GM10266 (cell line): ENCODE data around the gene SLPI.
A peak's percentile ranks its signal among the peaks of the same experiment; 100 is the strongest.

Source experiments
- DNase-seq: peaks from one replicate; pipeline ENCODE4 v3.0.0; 2012; ENCODE audit errors: extremely low spot score
- TF ChIP-seq, protein P1 (sequence below): IDR thresholded peaks from 2 replicates; pipeline ENCODE4 v1.5.1; 2012; ENCODE audit warnings: mild to moderate bottlenecking, low read depth; ENCODE audit not compliant: control insufficient read depth, insufficient read depth; ENCODE audit errors: missing control alignments

The SLPI gene

DNA sequence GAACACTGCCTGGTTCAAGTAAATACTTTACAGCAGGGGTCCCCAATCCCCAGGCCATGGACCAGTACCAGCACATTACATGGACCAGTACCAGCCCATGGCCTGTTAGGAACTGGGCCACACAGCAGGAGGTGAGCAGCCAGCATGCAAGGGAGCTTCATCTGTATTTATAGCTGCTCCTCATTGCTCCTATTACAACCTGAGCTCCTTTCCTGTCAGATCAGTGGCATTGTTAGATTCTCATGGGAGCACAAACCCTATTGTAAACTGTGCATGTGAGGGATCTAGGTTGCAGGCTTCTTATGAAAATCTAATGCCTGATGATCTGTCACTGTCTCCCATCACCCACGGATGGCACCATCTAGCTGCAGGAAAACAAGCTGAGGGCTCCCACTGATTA is 40.3 kb upstream of the SLPI start:
- TF ChIP-seq, protein P1, sequence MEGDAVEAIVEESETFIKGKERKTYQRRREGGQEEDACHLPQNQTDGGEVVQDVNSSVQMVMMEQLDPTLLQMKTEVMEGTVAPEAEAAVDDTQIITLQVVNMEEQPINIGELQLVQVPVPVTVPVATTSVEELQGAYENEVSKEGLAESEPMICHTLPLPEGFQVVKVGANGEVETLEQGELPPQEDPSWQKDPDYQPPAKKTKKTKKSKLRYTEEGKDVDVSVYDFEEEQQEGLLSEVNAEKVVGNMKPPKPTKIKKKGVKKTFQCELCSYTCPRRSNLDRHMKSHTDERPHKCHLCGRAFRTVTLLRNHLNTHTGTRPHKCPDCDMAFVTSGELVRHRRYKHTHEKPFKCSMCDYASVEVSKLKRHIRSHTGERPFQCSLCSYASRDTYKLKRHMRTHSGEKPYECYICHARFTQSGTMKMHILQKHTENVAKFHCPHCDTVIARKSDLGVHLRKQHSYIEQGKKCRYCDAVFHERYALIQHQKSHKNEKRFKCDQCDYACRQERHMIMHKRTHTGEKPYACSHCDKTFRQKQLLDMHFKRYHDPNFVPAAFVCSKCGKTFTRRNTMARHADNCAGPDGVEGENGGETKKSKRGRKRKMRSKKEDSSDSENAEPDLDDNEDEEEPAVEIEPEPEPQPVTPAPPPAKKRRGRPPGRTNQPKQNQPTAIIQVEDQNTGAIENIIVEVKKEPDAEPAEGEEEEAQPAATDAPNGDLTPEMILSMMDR, result no peak

DNA sequence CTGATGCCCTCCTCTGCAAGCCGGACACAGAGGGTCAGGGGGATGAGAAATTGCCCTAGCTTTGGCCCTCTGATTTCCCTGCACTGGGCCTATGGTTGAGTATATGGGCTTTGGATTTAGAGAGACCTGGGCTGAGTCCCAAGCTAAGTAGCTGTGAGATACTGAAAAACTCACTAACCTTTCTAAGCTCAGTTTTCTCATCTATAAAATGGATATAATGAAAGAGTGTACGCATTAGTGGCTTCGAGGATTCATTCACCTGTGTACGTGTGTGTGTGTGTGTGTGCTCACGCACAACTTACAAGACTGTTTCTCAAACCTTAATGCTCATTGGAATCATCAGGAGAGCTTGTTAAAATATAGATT is 39.6 kb upstream of the SLPI start:
- no peak for DNase-seq
- TF ChIP-seq, protein P1, result no peak

More for the DNA sequence above, 40.3 kb upstream of the SLPI start:
- no peak for DNase-seq

DNA sequence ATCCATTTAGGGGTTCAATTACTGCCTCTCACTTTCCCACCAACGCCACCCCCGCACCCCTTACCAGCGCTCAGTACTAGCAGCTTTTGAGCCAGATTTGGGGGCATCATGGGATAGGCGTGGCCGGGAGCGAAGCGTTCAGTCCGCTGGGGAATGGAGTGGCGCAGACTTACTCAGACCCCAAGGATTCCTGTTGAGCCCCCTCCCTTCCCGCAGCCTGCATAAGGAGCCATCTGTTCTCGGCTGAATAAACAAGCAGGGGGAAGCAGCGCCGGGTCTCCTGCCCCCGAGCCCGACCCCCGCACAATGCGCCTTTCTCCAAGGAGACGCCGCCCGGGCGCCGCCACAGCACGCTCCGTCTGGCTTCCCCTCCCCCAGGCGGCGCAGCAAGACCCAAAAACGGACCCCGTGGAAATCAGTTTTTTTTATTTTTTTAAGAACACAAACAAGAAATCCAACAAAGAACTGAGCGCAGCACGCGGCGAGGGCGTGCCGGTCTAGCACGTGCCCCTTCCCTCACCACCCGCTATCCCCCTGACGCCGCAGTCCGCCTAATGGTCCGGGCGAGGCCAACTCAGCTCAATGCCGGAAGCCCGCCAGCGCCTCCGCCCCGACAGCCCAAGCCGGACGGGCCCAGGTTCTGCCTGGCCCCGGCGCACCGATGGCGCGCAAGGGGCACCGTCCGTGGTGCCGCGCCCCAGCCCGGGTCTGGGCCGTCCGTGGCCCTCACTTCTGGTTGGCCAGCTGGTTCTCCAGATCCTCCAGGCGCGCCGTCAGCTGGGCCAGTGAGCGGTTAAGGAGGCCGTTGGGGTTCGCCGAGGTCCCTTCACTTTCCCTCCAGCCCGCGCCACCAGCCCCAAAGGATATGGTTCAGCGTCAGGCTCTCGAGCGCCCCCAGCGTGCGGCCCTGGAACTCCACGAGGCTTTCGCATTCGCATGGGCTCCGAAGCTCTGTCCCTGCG is 39.0 kb upstream of the SLPI start:
- TF ChIP-seq, protein P1, result peak; percentile 87
- DNase-seq, result peak; percentile 90

DNA sequence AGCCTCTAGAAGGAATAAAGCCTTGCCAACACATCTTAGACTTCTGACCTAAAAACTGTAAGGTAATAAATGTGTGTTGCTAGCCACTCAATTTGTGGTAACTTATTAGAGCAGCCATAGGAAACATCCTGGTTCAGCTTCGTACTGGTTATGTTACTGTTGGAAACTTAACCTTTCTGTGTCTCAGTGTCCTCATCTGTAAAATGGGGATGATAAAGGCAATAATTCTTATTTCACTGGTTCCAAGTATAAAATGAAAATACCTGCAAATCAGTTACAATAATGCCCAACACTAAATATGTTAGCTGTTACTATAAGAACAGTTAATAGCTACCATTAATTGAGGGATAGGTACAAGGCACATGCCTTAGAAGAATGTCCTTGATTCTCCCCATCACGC is 38.0 kb upstream of the SLPI start:
- DNase-seq, result no peak
- TF ChIP-seq, protein P1, result no peak

DNA sequence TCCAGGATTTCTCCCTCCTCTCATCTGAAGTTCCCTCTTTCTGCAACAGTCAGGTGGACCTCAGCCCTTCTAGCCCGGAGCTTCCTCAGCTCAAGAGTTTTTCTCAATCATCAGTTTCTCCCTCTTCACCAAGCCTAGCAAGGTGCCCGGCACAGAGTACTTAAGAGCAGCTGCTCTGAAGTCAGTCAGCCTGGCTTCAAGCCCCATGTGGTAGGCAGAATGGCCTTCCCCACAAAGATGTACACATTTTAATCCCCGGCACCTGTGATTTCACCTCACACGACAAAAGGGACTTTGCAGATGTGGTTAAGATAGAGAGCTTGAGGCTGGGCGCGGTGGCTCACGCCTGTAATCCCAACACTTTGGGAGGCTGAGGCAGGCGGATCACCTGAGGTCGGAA is 37.2 kb upstream of the SLPI start:
- TF ChIP-seq, protein P1, result no peak
- DNase-seq, result no peak

DNA sequence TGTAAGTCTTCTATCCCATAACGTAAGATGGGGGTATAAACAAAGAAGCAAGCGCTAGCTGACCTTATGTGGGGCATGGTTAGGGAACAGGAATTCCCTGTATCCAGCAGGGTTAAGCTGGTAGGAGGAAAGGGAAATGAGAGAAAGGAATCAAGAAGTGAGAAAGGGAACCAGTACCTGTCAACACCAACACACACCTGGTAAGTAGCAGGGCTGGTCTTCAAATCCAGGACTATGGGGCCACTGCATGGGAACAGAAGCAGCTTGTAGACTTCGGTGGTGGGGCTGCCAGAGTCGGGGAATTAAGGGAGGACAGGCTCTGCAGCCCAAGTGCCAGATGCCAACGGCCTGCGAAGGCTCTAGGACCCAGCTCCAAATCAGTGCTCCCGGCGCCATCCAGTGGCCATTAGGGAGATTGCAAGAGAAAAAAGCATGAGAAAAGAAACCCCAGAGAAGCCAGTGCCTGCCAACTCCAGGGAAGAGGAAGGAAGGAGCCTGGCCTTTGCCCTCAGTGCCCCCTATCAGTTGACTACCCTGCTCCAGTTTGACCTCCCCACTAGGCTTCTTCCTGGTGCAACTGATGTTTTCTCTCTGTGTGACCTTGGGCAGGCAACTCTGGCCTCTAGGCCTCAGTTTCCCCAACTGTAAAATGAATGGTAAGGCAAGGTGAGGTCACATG is 36.5 kb upstream of the SLPI start:
- peak; percentile 80 for DNase-seq

More for the DNA sequence above, 36.5 kb upstream of the SLPI start:
- TF ChIP-seq, protein P1, result peak; percentile 83
